Hepatocyte (in vitro differentiated cells): Measurements from ENCODE around the gene ADGRV1. TPM values are rescaled to one million over a fixed set of nuclear protein-coding genes. Genes with fewer than 3 reads are reported as not detected.
"Not testable (repeated sequence)": the region's sequence is repeated elsewhere in the genome, so short reads cannot be mapped to it uniquely, and the experiment has no call there.

Experiments
- DNase-seq: peaks from one replicate; pipeline ENCODE4 v3.0.0-alpha.2; 2016; ENCODE audit warnings: low spot score
- H2AFZ ChIP-seq: fragments of 200-600 bp; sonication (generic); 2 replicates; pipeline ENCODE4 v1.6.0; 2016; ENCODE audit warnings: antibody characterized with exemption, mild to moderate bottlenecking
- H3K27ac ChIP-seq: fragments of 200-600 bp; sonication (generic); 2 replicates; pipeline ENCODE4 v1.5.1; 2016; ENCODE audit warnings: mild to moderate bottlenecking
- H3K27me3 ChIP-seq: fragments of 200-600 bp; sonication (generic); 2 replicates; pipeline ENCODE4 v1.6.1; 2016
- H3K36me3 ChIP-seq: fragments of 200-600 bp; sonication (generic); replicated peaks from 2 replicates; pipeline ENCODE4 v1.5.1; 2016; ENCODE audit warnings: low read depth; ENCODE audit not compliant: insufficient read depth
- H3K4me1 ChIP-seq: fragments of 200-600 bp; sonication (generic); 2 replicates; pipeline ENCODE4 v1.5.1; 2016; ENCODE audit warnings: mild to moderate bottlenecking, moderate library complexity; ENCODE audit not compliant: insufficient read depth
- H3K4me2 ChIP-seq: fragments of 200-600 bp; sonication (generic); 2 replicates; pipeline ENCODE4 v1.6.0; 2016
- H3K4me3 ChIP-seq: fragments of 200-600 bp; sonication (generic); 2 replicates; pipeline ENCODE4 v1.5.1; 2016; ENCODE audit warnings: mild to moderate bottlenecking
- H3K79me2 ChIP-seq: fragments of 200-600 bp; sonication (generic); 2 replicates; pipeline ENCODE4 v1.6.0; 2017; ENCODE audit warnings: mild to moderate bottlenecking
- H3K9me2 ChIP-seq: fragments of 200-600 bp; sonication (generic); replicated peaks from 2 replicates; pipeline ENCODE4 v1.6.0; 2017; ENCODE audit warnings: mild to moderate bottlenecking; ENCODE audit not compliant: insufficient read depth
- H3K9me3 ChIP-seq: fragments of 200-600 bp; sonication (generic); 2 replicates; pipeline ENCODE4 v1.5.1; 2016; ENCODE audit warnings: low read depth, mild to moderate bottlenecking
- H4K20me1 ChIP-seq: fragments of 200-600 bp; sonication (generic); 2 replicates; pipeline ENCODE4 v1.6.0; 2016; ENCODE audit warnings: mild to moderate bottlenecking; ENCODE audit not compliant: insufficient read depth, poor library complexity, severe bottlenecking
- EZH2 ChIP-seq: fragments of 200-600 bp; sonication (generic); IDR thresholded peaks from 2 replicates; pipeline ENCODE4 v1.6.1; 2016; ENCODE audit warnings: antibody characterized with exemption, mild to moderate bottlenecking, borderline replicate concordance
- EZH2phosphoT487 ChIP-seq: fragments of 200-600 bp; sonication (generic); IDR thresholded peaks from one replicate; pipeline ENCODE4 v1.6.1; 2018; ENCODE audit warnings: antibody characterized with exemption, mild to moderate bottlenecking, low read depth, moderate library complexity; ENCODE audit not compliant: unreplicated experiment, severe bottlenecking
- WGBS: methylation state at CpG from one replicate; pipeline ENCODE4 v1.1.6; 2016; ENCODE audit warnings: low lambda C conversion rate; ENCODE audit errors: missing lambda C conversion rate; 5-methylcytosine and 5-hydroxymethylcytosine counted together
- polyA plus RNA-seq: library from polyadenylated mRNA; unstranded; fragments of >200 nt; fragmentation: Nextera tagmentation; extraction: Ambion mirVana; gene quantifications from 2 replicates; pipeline ENCODE4 v1.2.1, GENCODE V29; 2016
- total RNA-seq: library from RNA; depleted of rRNA; stranded (reverse); fragments of >200 nt; gene quantifications from 2 replicates; pipeline ENCODE4 v1.2.3, GENCODE V29; 2014
- TF ChIP-seq, protein P1 (sequence below): fragments of 200-600 bp; sonication (generic); IDR thresholded peaks from 2 replicates; pipeline ENCODE4 v1.5.1; 2016; ENCODE audit warnings: antibody characterized with exemption, mild to moderate bottlenecking; ENCODE audit not compliant: poor library complexity

The ADGRV1 gene
- total and polyA plus RNA-seq, 2 experiments from 2014 or later = 74.9 to 88.3 TPM

DNA sequence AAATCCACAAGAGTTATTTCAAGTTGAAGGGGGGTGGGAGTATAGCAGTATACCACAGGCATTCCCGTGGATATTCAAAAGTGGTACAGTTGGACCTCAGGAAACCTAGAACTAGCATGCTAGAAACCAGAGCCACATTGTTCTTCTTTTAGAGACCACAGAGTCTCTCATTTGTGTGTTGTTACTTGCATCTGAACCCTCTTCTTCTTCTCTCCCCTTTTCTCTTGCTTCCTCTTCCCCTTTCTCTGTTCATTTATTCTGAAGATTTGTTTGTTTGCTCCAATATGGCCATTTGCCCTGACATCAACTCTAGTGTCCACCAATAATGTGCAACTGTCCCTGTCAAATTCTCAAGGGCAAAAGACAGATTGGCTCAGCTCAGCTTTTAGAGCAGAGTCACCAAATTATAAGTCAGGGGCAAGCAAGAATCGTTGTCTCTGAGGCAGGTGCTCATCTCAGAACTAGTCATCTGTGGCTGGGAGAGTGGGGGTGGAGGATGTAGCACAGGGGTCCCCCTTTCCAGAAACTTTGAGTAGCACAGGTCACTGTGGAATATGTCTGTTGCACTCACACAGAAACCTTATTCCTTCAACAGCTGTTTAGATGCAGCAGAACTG, 503.5 kb downstream of the ADGRV1 start:
- H3K36me3 ChIP-seq = no peaks in the 10 kb centered on the region
- peaks cover 5% of the 10 kb centered on the region for H3K4me1 ChIP-seq
- TF ChIP-seq, protein P1, sequence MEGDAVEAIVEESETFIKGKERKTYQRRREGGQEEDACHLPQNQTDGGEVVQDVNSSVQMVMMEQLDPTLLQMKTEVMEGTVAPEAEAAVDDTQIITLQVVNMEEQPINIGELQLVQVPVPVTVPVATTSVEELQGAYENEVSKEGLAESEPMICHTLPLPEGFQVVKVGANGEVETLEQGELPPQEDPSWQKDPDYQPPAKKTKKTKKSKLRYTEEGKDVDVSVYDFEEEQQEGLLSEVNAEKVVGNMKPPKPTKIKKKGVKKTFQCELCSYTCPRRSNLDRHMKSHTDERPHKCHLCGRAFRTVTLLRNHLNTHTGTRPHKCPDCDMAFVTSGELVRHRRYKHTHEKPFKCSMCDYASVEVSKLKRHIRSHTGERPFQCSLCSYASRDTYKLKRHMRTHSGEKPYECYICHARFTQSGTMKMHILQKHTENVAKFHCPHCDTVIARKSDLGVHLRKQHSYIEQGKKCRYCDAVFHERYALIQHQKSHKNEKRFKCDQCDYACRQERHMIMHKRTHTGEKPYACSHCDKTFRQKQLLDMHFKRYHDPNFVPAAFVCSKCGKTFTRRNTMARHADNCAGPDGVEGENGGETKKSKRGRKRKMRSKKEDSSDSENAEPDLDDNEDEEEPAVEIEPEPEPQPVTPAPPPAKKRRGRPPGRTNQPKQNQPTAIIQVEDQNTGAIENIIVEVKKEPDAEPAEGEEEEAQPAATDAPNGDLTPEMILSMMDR = no peak
- TF ChIP-seq EZH2phosphoT487 (no peak), EZH2 (no peak)
- H4K20me1 ChIP-seq = no peaks in the 10 kb centered on the region
- H3K79me2 ChIP-seq = no peaks in the 10 kb centered on the region
- no peak overlapping the region for H3K27ac ChIP-seq
- no peak for DNase-seq
- no peak overlapping the region for H3K4me2 ChIP-seq
- H3K27me3 ChIP-seq = no peaks in the 10 kb centered on the region
- no peak overlapping the region for H2AFZ ChIP-seq
- 91% methylated on average over 2 of the region's 2 CpGs for WGBS
- H3K9me2 ChIP-seq = no peaks in the 10 kb centered on the region
- no peaks in the 10 kb centered on the region for H3K9me3 ChIP-seq
- no peak overlapping the region for H3K4me3 ChIP-seq

- not testable (repeated sequence) for H4K20me1 ChIP-seq, H3K27me3 ChIP-seq, H3K4me2 ChIP-seq, H3K79me2 ChIP-seq, DNase-seq, H3K4me1 ChIP-seq, H3K36me3 ChIP-seq, H3K9me2 ChIP-seq, H3K27ac ChIP-seq, H2AFZ ChIP-seq, H3K9me3 ChIP-seq, H3K4me3 ChIP-seq
- 90% methylated on average over 9 of the region's 9 CpGs for WGBS
These were observed 504.6 kb downstream of the ADGRV1 start for GRCh38 chr5:91063098-91063690.

DNA sequence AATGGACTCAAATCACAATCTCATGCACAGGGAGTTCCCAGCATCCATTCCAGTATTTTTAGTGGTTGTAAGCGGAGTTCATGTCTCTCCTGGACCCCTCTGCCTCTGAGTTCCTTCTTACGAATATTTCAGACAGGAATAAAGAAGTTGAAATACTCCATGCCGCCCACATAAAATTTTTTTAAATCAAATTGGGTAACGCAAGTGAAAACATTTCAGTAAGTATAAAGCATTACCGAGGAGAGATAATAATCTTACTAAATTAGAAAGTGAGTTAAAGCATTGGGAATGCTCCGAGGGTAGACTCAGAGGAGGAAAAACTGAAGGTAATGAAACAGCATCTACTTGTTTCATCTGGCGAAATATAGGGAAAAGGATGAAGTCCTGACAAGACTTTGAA, 506.9 kb downstream of the ADGRV1 start:
- H3K4me1 ChIP-seq = no peaks in the 10 kb centered on the region
- H3K9me2 ChIP-seq = no peaks in the 10 kb centered on the region
- no peak overlapping the region for H2AFZ ChIP-seq
- DNase-seq = no peak
- no peak overlapping the region for H3K4me2 ChIP-seq
- H3K79me2 ChIP-seq = no peaks in the 10 kb centered on the region
- no peaks in the 10 kb centered on the region for H3K27me3 ChIP-seq
- no peak for TF ChIP-seq EZH2
- no peak for TF ChIP-seq EZH2phosphoT487
- TF ChIP-seq, protein P1 = no peak
- H3K4me3 ChIP-seq = no peak overlapping the region
- H3K36me3 ChIP-seq = no peaks in the 10 kb centered on the region
- H3K9me3 ChIP-seq = no peaks in the 10 kb centered on the region
- no peaks in the 10 kb centered on the region for H4K20me1 ChIP-seq
- H3K27ac ChIP-seq = no peak overlapping the region
- 90% methylated on average over 7 of the region's 7 CpGs for WGBS

- no peak overlapping the region for H3K27ac ChIP-seq
- H2AFZ ChIP-seq = no peak overlapping the region
These were observed 510.8 kb downstream of the ADGRV1 start for GRCh38 chr5:91069364-91069763.

More at GRCh38 chr5:91069364-91069763, 510.8 kb downstream of the ADGRV1 start:
- Histone ChIP-seq H3K36me3 (no peaks in the 10 kb centered on the region), H3K4me2 (no peak overlapping the region), H3K9me2 (no peaks in the 10 kb centered on the region), H3K27me3 (no peaks in the 10 kb centered on the region), H3K4me3 (no peak overlapping the region), H4K20me1 (no peaks in the 10 kb centered on the region), H3K9me3 (no peaks in the 10 kb centered on the region), H3K4me1 (no peaks in the 10 kb centered on the region), H3K79me2 (no peaks in the 10 kb centered on the region)
- TF ChIP-seq EZH2phosphoT487 = no peak
- TF ChIP-seq, protein P1 = no peak
- TF ChIP-seq EZH2 = no peak
- no peak for DNase-seq
- WGBS = 98% methylated on average over 2 of the region's 2 CpGs
